ENCODE measurements around the gene SHOC2.

GRCh38 chr10:111018021-111018420 is 98.6 kb downstream of the SHOC2 start:
- TF ChIP-seq CTCF (IDR thresholded peaks at IDR 0.05) = no peak
- TF ChIP-seq POLR2A (IDR thresholded peaks at IDR 0.05) = no peak

All from Peyer's patch (tissue), 4 donors.